Loucy (cell line): Measurements from ENCODE around the gene ACIN1.

Source experiments
- CTCF ChIP-seq: fragments of 200-600 bp; sonication (generic); conservative IDR thresholded peaks from 2 replicates; pipeline ENCODE4 v1.5.1; 2014; ENCODE audit warnings: mild to moderate bottlenecking, antibody characterized with exemption, low read length
- EZH2phosphoT487 ChIP-seq: fragments of 200-600 bp; IDR thresholded peaks from 2 replicates; pipeline ENCODE4 v1.6.1; 2018; ENCODE audit warnings: antibody characterized with exemption, mild to moderate bottlenecking, moderate library complexity, borderline replicate concordance

- TF ChIP-seq CTCF (no peak), EZH2phosphoT487 (no peak)
Observed at GRCh38 chr14:23067847-23068788, 26.8 kb downstream of the ACIN1 start.
